HEK293 (cell line): ENCODE data around the gene PLEKHA5.

Experiments
- CTCF ChIA-PET: fragments of 350-600 bp; formaldehyde crosslinking; extraction: SDS; loops from one replicate; lab custom pipeline; 2021; ENCODE audit warnings: antibody characterized with exemption; lab: Yijun Ruan, JAX
- POLR2A ChIA-PET: fragments of 300-600 bp; formaldehyde crosslinking; extraction: SDS; loops from one replicate; lab custom pipeline; 2020; ENCODE audit warnings: antibody characterized with exemption, inconsistent platforms; lab: Yijun Ruan, JAX
- H3K27ac ChIP-seq: fragments of 200-500 bp; sonication (Bioruptor generic); 2 replicates; pipeline ENCODE4 v1.5.1; 2014; ENCODE audit warnings: low read depth, low read length, control low read depth, inconsistent platforms; ENCODE audit errors: extremely low read depth
- H3K36me3 ChIP-seq, 2 experiments: fragments of 200-500 bp in 1 of 2; sonication (Bioruptor generic) in 1 of 2; 1 replicate in 1 of 2; 2 replicates in 1 of 2; pipeline ENCODE4 v1.5.1; 2014 to 2017; ENCODE audit warnings: inconsistent platforms in 2 of 2, low read length in 2 of 2; ENCODE audit not compliant: control insufficient read depth in 2 of 2, insufficient read depth in 1 of 2
- H3K4me1 ChIP-seq: fragments of 200-500 bp; sonication (Bioruptor generic); 2 replicates; pipeline ENCODE4 v1.5.1; 2014; ENCODE audit warnings: mild to moderate bottlenecking, low read length, inconsistent platforms; ENCODE audit not compliant: control insufficient read depth, insufficient read depth
- H3K4me3 ChIP-seq: 2 replicates; pipeline ENCODE4 v1.5.1; 2011; ENCODE audit warnings: low read depth, mild to moderate bottlenecking, control low read depth, low read length, moderate library complexity
- H3K9me3 ChIP-seq: fragments of 200-500 bp; sonication (Bioruptor generic); 2 replicates; pipeline ENCODE4 v1.5.1; 2014; ENCODE audit warnings: low read depth, low read length, inconsistent platforms; ENCODE audit not compliant: control insufficient read depth, insufficient read depth
- EGR2 ChIP-seq: fragments of 450-650 bp; formaldehyde crosslinking; IDR thresholded peaks from 2 replicates; pipeline ENCODE4 v1.5.1; 2016; ENCODE audit warnings: low read depth, missing biosample characterization, missing genetic modification characterization
- HOXA7 ChIP-seq: sonication (generic); formaldehyde crosslinking; IDR thresholded peaks from 2 replicates; pipeline ENCODE4 v1.8.1; 2022; ENCODE audit warnings: missing genetic modification reagents, borderline replicate concordance
- INSM2 ChIP-seq: fragments of 450-650 bp; formaldehyde crosslinking; IDR thresholded peaks from 2 replicates; pipeline ENCODE4 v1.5.1; 2016; ENCODE audit warnings: missing biosample characterization, missing genetic modification characterization
- MZF1 ChIP-seq: fragments of 450-650 bp; formaldehyde crosslinking; IDR thresholded peaks from 2 replicates; pipeline ENCODE4 v1.5.1; 2017; ENCODE audit warnings: missing biosample characterization, missing genetic modification characterization, borderline replicate concordance
- PATZ1 ChIP-seq: fragments of 450-650 bp; formaldehyde crosslinking; IDR thresholded peaks from 2 replicates; pipeline ENCODE4 v1.5.1; 2016; ENCODE audit warnings: missing biosample characterization, missing genetic modification characterization
- PRDM6 ChIP-seq: fragments of 450-650 bp; formaldehyde crosslinking; IDR thresholded peaks from 2 replicates; pipeline ENCODE4 v1.5.1; 2017; ENCODE audit warnings: missing biosample characterization, missing genetic modification characterization
- SP2 ChIP-seq: fragments of 450-650 bp; formaldehyde crosslinking; IDR thresholded peaks from 2 replicates; pipeline ENCODE4 v1.5.1; 2016; ENCODE audit warnings: missing biosample characterization, missing genetic modification characterization
- TCF7L2 ChIP-seq: IDR thresholded peaks from 2 replicates; pipeline ENCODE4 v1.6.1; 2011; ENCODE audit warnings: low read depth, mild to moderate bottlenecking, inconsistent platforms, low read length, moderate library complexity, borderline replicate concordance
- YY1 ChIP-seq: fragments of 450-650 bp; formaldehyde crosslinking; IDR thresholded peaks from 2 replicates; pipeline ENCODE4 v1.5.1; 2018; ENCODE audit warnings: missing biosample characterization, missing genetic modification characterization
- ZBTB44 ChIP-seq: fragments of 450-650 bp; IDR thresholded peaks from 2 replicates; pipeline ENCODE4 v1.5.1; 2018; ENCODE audit warnings: missing biosample characterization, mild to moderate bottlenecking, missing genetic modification characterization
- ZBTB8A ChIP-seq: fragments of 450-650 bp; formaldehyde crosslinking; IDR thresholded peaks from 2 replicates; pipeline ENCODE4 v1.5.1; 2016; ENCODE audit warnings: missing biosample characterization, missing genetic modification characterization
- ZEB2 ChIP-seq: fragments of 450-650 bp; formaldehyde crosslinking; IDR thresholded peaks from 2 replicates; pipeline ENCODE4 v1.5.1; 2016; ENCODE audit warnings: missing biosample characterization, missing genetic modification characterization
- ZNF132 ChIP-seq: fragments of 450-650 bp; formaldehyde crosslinking; IDR thresholded peaks from 2 replicates; pipeline ENCODE4 v1.5.1; 2017; ENCODE audit warnings: missing biosample characterization, missing genetic modification characterization, borderline replicate concordance
- ZNF146 ChIP-seq: fragments of 450-650 bp; formaldehyde crosslinking; IDR thresholded peaks from 2 replicates; pipeline ENCODE4 v1.5.1; 2016; ENCODE audit warnings: missing biosample characterization, missing genetic modification characterization
- ZNF248 ChIP-seq: fragments of 450-650 bp; formaldehyde crosslinking; IDR thresholded peaks from 2 replicates; pipeline ENCODE4 v1.5.1; 2017; ENCODE audit warnings: missing biosample characterization, missing genetic modification characterization
- ZNF274 ChIP-seq, 2 experiments: fragments of 200-500 bp in 1 of 2; fragments of 450-650 bp in 1 of 2; sonication (Bioruptor generic) in 1 of 2; formaldehyde crosslinking in 1 of 2; IDR thresholded peaks; 2 replicates each; pipeline versions ENCODE4 v1.5.1 to v1.6.1; 2014 to 2016; ENCODE audit warnings: borderline replicate concordance in 1 of 2, inconsistent platforms in 1 of 2, low read length in 1 of 2, missing biosample characterization in 1 of 2, missing genetic modification characterization in 1 of 2
- ZNF292 ChIP-seq: fragments of 450-650 bp; formaldehyde crosslinking; IDR thresholded peaks from 2 replicates; pipeline ENCODE4 v1.5.1; 2016; ENCODE audit warnings: low read depth, missing biosample characterization, missing genetic modification characterization, borderline replicate concordance
- ZNF335 ChIP-seq: fragments of 450-650 bp; formaldehyde crosslinking; conservative IDR thresholded peaks from 2 replicates; pipeline ENCODE4 v1.5.1; 2016; ENCODE audit warnings: missing biosample characterization, missing genetic modification characterization
- ZNF341 ChIP-seq: fragments of 450-650 bp; formaldehyde crosslinking; IDR thresholded peaks from 2 replicates; pipeline ENCODE4; 2016; ENCODE audit warnings: low read depth, missing biosample characterization, missing genetic modification characterization
- ZNF398 ChIP-seq: fragments of 450-650 bp; formaldehyde crosslinking; IDR thresholded peaks from 2 replicates; pipeline ENCODE4 v1.5.1; 2017; ENCODE audit warnings: missing biosample characterization, missing genetic modification characterization
- ZNF433 ChIP-seq: fragments of 450-650 bp; formaldehyde crosslinking; IDR thresholded peaks from 2 replicates; pipeline ENCODE4 v1.5.1; 2016; ENCODE audit warnings: missing biosample characterization, missing genetic modification characterization, low read depth
- ZNF677 ChIP-seq: fragments of 450-650 bp; IDR thresholded peaks from 2 replicates; pipeline ENCODE4 v1.5.0; 2018; ENCODE audit warnings: missing biosample characterization, mild to moderate bottlenecking, missing genetic modification characterization, moderate library complexity
- ZNF777 ChIP-seq: fragments of 450-650 bp; formaldehyde crosslinking; IDR thresholded peaks from 2 replicates; pipeline ENCODE4 v1.5.1; 2017; ENCODE audit warnings: missing biosample characterization, missing genetic modification characterization, borderline replicate concordance

PLEKHA5 gene

GRCh38 chr12:19129122-19129485, 429 bp upstream of the PLEKHA5 start:
- CTCF ChIA-PET: no interaction called here
- POLR2A ChIA-PET: interaction anchor here (0.7 kb wide), 1 partner anchor 17 kb away, joined by 3 read pairs; no protein-coding TSS in a partner anchor

GRCh38 chr12:19130224-19131024, 891 bp downstream of the PLEKHA5 start:
- Histone ChIP-seq H3K36me3 (peaks cover 0 to 9% of the 10 kb centered on the region in 2 experiments; a peak in 1 of 3 replicates), H3K27ac (peak overlapping the region; percentile 84), H3K4me1 (peaks cover 28% of the 10 kb centered on the region), H3K4me3 (peak overlapping the region; percentile 99), H3K9me3 (no peaks in the 10 kb centered on the region)
- POLR2A ChIA-PET: interaction anchor here (1.1 to 1.6 kb wide), 2 partner anchors 12 to 366 kb away, joined by 3 to 5 read pairs; no protein-coding TSS in a partner anchor
- CTCF ChIA-PET: interaction anchor here (0.6 kb wide), 1 partner anchor 56 kb away, joined by 3 read pairs; no protein-coding TSS in a partner anchor
- peak; percentile 87 for TF ChIP-seq ZNF398 (tag by site-specific recombination)
- peak; percentile 69 for TF ChIP-seq ZEB2 (tag by site-specific recombination)
- no peak for TF ChIP-seq HOXA7 (CRISPR knock-in tag)
- no peak for TF ChIP-seq MZF1 (tag by site-specific recombination)
- TF ChIP-seq ZBTB44 (tag by site-specific recombination): no peak
- no peak for TF ChIP-seq YY1 (tag by site-specific recombination)
- TF ChIP-seq ZNF292 (tag by site-specific recombination): no peak
- no peak for TF ChIP-seq INSM2
- TF ChIP-seq EGR2 (tag by site-specific recombination): peak; percentile 94
- TF ChIP-seq ZNF248 (tag by site-specific recombination): no peak
- 0 out of 2 replicates have a peak, but pooled peaks have one; percentile 36 for TF ChIP-seq ZNF777
- peak; percentile 97 for TF ChIP-seq ZNF335

More at GRCh38 chr12:19129122-19129485, 429 bp upstream of the PLEKHA5 start:
- Histone ChIP-seq H3K36me3 (peaks cover 0 to 9% of the 10 kb centered on the region in 2 experiments; a peak in 1 of 3 replicates), H3K4me3 (peak overlapping the region; percentile 25), H3K27ac (peak overlapping the region; percentile 40; the same call in 1 of the 2 replicates), H3K9me3 (no peaks in the 10 kb centered on the region), H3K4me1 (peaks cover 17% of the 10 kb centered on the region)
- TF ChIP-seq ZNF433 (no peak), ZNF335 (peak; percentile 42), ZNF132 (tag by site-specific recombination) (no peak), TCF7L2 (peak; percentile 39; the same call in 1 of the 2 replicates), ZNF341 (tag by site-specific recombination) (no peak), SP2 (no peak), PRDM6 (tag by site-specific recombination) (peak; percentile 40; the same call in 1 of the 2 replicates), ZBTB8A (0 out of 2 replicates have a peak, but pooled peaks have one; percentile 27), ZNF677 (no peak), ZNF274 (IDR thresholded peaks at IDR 0.05; ENCODE audit: low read length) (no peak), ZNF274 (tag by site-specific recombination; IDR thresholded peaks at IDR 0.05; ENCODE audit: borderline replicate concordance) (no peak), ZNF146 (tag by site-specific recombination) (no peak), PATZ1 (tag by site-specific recombination) (no peak)
